H9 (cell line): ENCODE data around the gene AKAP1. TPM values are rescaled to one million over a fixed set of nuclear protein-coding genes. Genes with fewer than 3 reads are reported as not detected.

Experiments used
- DNase-seq: peaks from one replicate; pipeline ENCODE4 v3.0.0-alpha.2; 2017
- H2AFZ ChIP-seq: one replicate; pipeline ENCODE4 v1.6.1; 2013; ENCODE audit warnings: mild to moderate bottlenecking, low read length, control low read depth, moderate library complexity
- H2AK5ac ChIP-seq: 2 replicates; pipeline ENCODE4 v1.6.1; 2013; ENCODE audit warnings: low read length, control low read depth, mixed read lengths; ENCODE audit not compliant: insufficient read length
- H2BK120ac ChIP-seq: one replicate; pipeline ENCODE4 v1.6.1; 2013; ENCODE audit warnings: low read depth, mild to moderate bottlenecking, low read length, control low read depth, inconsistent platforms; ENCODE audit not compliant: poor library complexity, severe bottlenecking
- H2BK12ac ChIP-seq: 2 replicates; pipeline ENCODE4 v1.6.1; 2013; ENCODE audit warnings: low read length, control low read depth, mixed read lengths, low read depth; ENCODE audit not compliant: insufficient read length
- H2BK15ac ChIP-seq: 2 replicates; pipeline ENCODE4 v1.6.1; 2013; ENCODE audit warnings: low read depth, low read length, control low read depth
- H2BK20ac ChIP-seq: one replicate; pipeline ENCODE4 v1.6.1; 2013; ENCODE audit warnings: low read depth, mild to moderate bottlenecking, low read length, control low read depth, inconsistent platforms; ENCODE audit not compliant: poor library complexity, severe bottlenecking
- H2BK5ac ChIP-seq: 2 replicates; pipeline ENCODE4 v1.6.1; 2013; ENCODE audit warnings: low read length, control low read depth, mixed read lengths; ENCODE audit not compliant: insufficient read length
- H3K14ac ChIP-seq: 2 replicates; pipeline ENCODE4 v1.6.1; 2013; ENCODE audit warnings: low read length, control low read depth; ENCODE audit not compliant: insufficient read depth
- H3K18ac ChIP-seq: 2 replicates; pipeline ENCODE4 v1.6.1; 2013; ENCODE audit warnings: low read depth, mild to moderate bottlenecking, mixed read lengths, low read length, control low read depth; ENCODE audit not compliant: insufficient read length
- H3K23ac ChIP-seq: 2 replicates; pipeline ENCODE4 v1.6.1; 2013; ENCODE audit warnings: low read length, control low read depth, mixed read lengths, low read depth; ENCODE audit not compliant: insufficient read length
- H3K23me2 ChIP-seq: 2 replicates; pipeline ENCODE4 v1.6.1; 2013; ENCODE audit warnings: low read depth, mild to moderate bottlenecking, mixed read lengths, low read length, control low read depth; ENCODE audit not compliant: insufficient read length, poor library complexity, severe bottlenecking
- H3K27ac ChIP-seq: 2 replicates; pipeline ENCODE4 v1.5.1; 2013; ENCODE audit warnings: low read length, control low read depth, mixed read lengths, low read depth; ENCODE audit not compliant: insufficient read length
- H3K27me3 ChIP-seq: 2 replicates; pipeline ENCODE4 v1.6.1; 2013; ENCODE audit warnings: low read length, control low read depth, inconsistent platforms; ENCODE audit not compliant: insufficient read depth
- H3K4ac ChIP-seq: 2 replicates; pipeline ENCODE4 v1.6.1; 2013; ENCODE audit warnings: low read depth, mild to moderate bottlenecking, control low read depth, inconsistent platforms, low read length, moderate library complexity
- H3K4me1 ChIP-seq: 2 replicates; pipeline ENCODE4 v1.6.1; 2013; ENCODE audit warnings: low read length, control low read depth, inconsistent platforms; ENCODE audit not compliant: insufficient read depth
- H3K4me2 ChIP-seq: 2 replicates; pipeline ENCODE4 v1.6.1; 2013; ENCODE audit warnings: low read length, control low read depth, mixed read lengths; ENCODE audit not compliant: insufficient read length, insufficient read depth
- H3K56ac ChIP-seq: 2 replicates; pipeline ENCODE4 v1.6.1; 2013; ENCODE audit warnings: low read depth, mild to moderate bottlenecking, mixed read lengths, low read length, control low read depth; ENCODE audit not compliant: insufficient read length
- H3K79me1 ChIP-seq: 2 replicates; pipeline ENCODE4 v1.6.1; 2013; ENCODE audit warnings: low read depth, mild to moderate bottlenecking, moderate library complexity, low read length, control low read depth, inconsistent platforms; ENCODE audit not compliant: insufficient read depth, poor library complexity, severe bottlenecking
- H3K79me2 ChIP-seq: 2 replicates; pipeline ENCODE4 v1.6.1; 2013; ENCODE audit warnings: low read length, control low read depth, inconsistent platforms; ENCODE audit not compliant: insufficient read depth
- H3K9ac ChIP-seq: 2 replicates; pipeline ENCODE4 v1.6.1; 2013; ENCODE audit warnings: low read length, control low read depth, mixed read lengths; ENCODE audit not compliant: insufficient read length; ENCODE audit errors: extremely low read depth
- H3K9me3 ChIP-seq: one replicate; pipeline ENCODE4 v1.6.1; 2013; ENCODE audit warnings: low read depth, low read length, inconsistent platforms; ENCODE audit not compliant: control insufficient read depth
- H3T11ph ChIP-seq: one replicate; pipeline ENCODE4 v1.6.1; 2013; ENCODE audit warnings: mild to moderate bottlenecking, low read length, control low read depth, inconsistent platforms
- H4K20me1 ChIP-seq: one replicate; pipeline ENCODE4 v1.6.1; 2013; ENCODE audit not compliant: control insufficient read depth, insufficient read length, insufficient read depth
- H4K5ac ChIP-seq: 2 replicates; pipeline ENCODE4 v1.6.1; 2013; ENCODE audit warnings: low read depth, mild to moderate bottlenecking, mixed read lengths, low read length, control low read depth; ENCODE audit not compliant: insufficient read length
- H4K8ac ChIP-seq: replicated peaks from 2 replicates; pipeline ENCODE4 v1.6.1; 2013; ENCODE audit warnings: low read length, control low read depth, mixed read lengths, low read depth; ENCODE audit not compliant: insufficient read length
- H4K91ac ChIP-seq: 2 replicates; pipeline ENCODE4 v1.6.1; 2013; ENCODE audit warnings: low read depth, mild to moderate bottlenecking, moderate library complexity, mixed read lengths, low read length, control low read depth; ENCODE audit not compliant: insufficient read length
- H3K27ac Mint-ChIP-seq, 3 experiments: 2 replicates in 2 of 3; 3 replicates in 1 of 3; pipeline ENCODE4 v1.8.0; 2020 to 2021; ENCODE audit warnings: mixed read lengths in 3 of 3, mild to moderate bottlenecking in 1 of 3, moderate library complexity in 1 of 3
- H3K27me3 Mint-ChIP-seq: 2 replicates; pipeline ENCODE4 v1.8.0; 2021; ENCODE audit warnings: low read depth, mild to moderate bottlenecking, moderate library complexity, mixed read lengths
- H3K36me3 Mint-ChIP-seq, 3 experiments: 2 replicates in 2 of 3; 3 replicates in 1 of 3; pipeline ENCODE4 v1.8.0; 2020 to 2021; ENCODE audit warnings: low read depth in 3 of 3, mixed read lengths in 3 of 3; ENCODE audit not compliant: insufficient read depth in 1 of 3
- H3K4me1 Mint-ChIP-seq, 2 experiments: 2 replicates each; pipeline ENCODE4 v1.8.0; 2020; ENCODE audit warnings: mixed read lengths in 2 of 2
- H3K4me3 Mint-ChIP-seq, 2 experiments: 2 replicates in 1 of 2; 3 replicates in 1 of 2; pipeline ENCODE4 v1.8.0; 2020 to 2021; ENCODE audit warnings: mild to moderate bottlenecking in 2 of 2, mixed read lengths in 2 of 2, moderate library complexity in 1 of 2
- H3K9me3 Mint-ChIP-seq, 2 experiments: 2 replicates in 1 of 2; 3 replicates in 1 of 2; pipeline ENCODE4 v1.8.0; 2020; ENCODE audit warnings: mild to moderate bottlenecking in 2 of 2, mixed read lengths in 2 of 2, moderate library complexity in 1 of 2
- CTCF ChIP-seq: fragments of 200-600 bp; sonication (generic); conservative IDR thresholded peaks from 3 replicates; pipeline ENCODE4 v1.8.0; 2021; ENCODE audit warnings: antibody characterized with exemption, mild to moderate bottlenecking
- WGBS: extraction: QIAGEN DNeasy Blood & Tissue Kit; methylation state at CpG from one replicate; pipeline ENCODE4 v1.1.7; 2013; ENCODE audit warnings: missing lambda C conversion rate, low lambda C conversion rate, mixed read lengths; ENCODE audit not compliant: insufficient read length; ENCODE audit errors: extremely low coverage; 5-methylcytosine and 5-hydroxymethylcytosine counted together
- total RNA-seq: library from RNA; stranded (reverse); gene quantifications from 2 replicates; pipeline ENCODE4 v1.2.1, GENCODE V29; 2021

The AKAP1 gene
- total RNA-seq, 1 experiment from 2014 or later: 61.2 TPM

GRCh38 chr17:57092171-57092570 is 7.1 kb downstream of the AKAP1 start:
- H3K9me3 Mint-ChIP-seq: no peaks in the 10 kb centered on the region
- Histone ChIP-seq H3K4ac (no peak overlapping the region), H3T11ph (no peak overlapping the region), H2BK15ac (no peak overlapping the region), H4K8ac (no peak overlapping the region), H4K91ac (no peak overlapping the region), H2BK5ac (no peak overlapping the region), H3K4me2 (no peak overlapping the region), H3K27ac (no peak overlapping the region), H2AFZ (no peak overlapping the region), H3K9me3 (no peaks in the 10 kb centered on the region), H3K4me1 (peaks cover 23% of the 10 kb centered on the region), H3K14ac (no peak overlapping the region), H2BK12ac (no peak overlapping the region), H3K23me2 (no peaks in the 10 kb centered on the region), H3K79me2 (peaks cover 67% of the 10 kb centered on the region; the same call in 1 of the 2 replicates), H2AK5ac (no peak overlapping the region), H3K79me1 (peaks cover 9% of the 10 kb centered on the region), H3K23ac (no peak overlapping the region), H3K56ac (no peak overlapping the region), H3K9ac (no peak overlapping the region), H2BK120ac (no peak overlapping the region), H4K5ac (no peak overlapping the region), H3K18ac (no peak overlapping the region), H4K20me1 (peaks cover 4% of the 10 kb centered on the region), H2BK20ac (no peak overlapping the region), H3K27me3 (no peaks in the 10 kb centered on the region)
- H3K27me3 Mint-ChIP-seq: peaks cover 1% of the 10 kb centered on the region; the same call in 1 of the 2 replicates
- WGBS: no CpG with 5 or more reads among the region's 2 CpGs
- H3K36me3 Mint-ChIP-seq: peaks cover 3 to 4% (median 3%) of the 10 kb centered on the region in 3 experiments; a peak in 4 of 7 replicates
- TF ChIP-seq CTCF: no peak
- H3K4me1 Mint-ChIP-seq: peaks cover 74 to 80% of the 10 kb centered on the region in 2 experiments
- no peak for DNase-seq
- H3K27ac Mint-ChIP-seq: peak overlapping the region in 1 of 3 experiments; percentile 64; a peak in 1 of 7 replicates
- H3K4me3 Mint-ChIP-seq: no peak overlapping the region
